ENCODE data around the gene PPP2R5E. TPM values are rescaled to one million over a fixed set of nuclear protein-coding genes. Genes with fewer than 3 reads are reported as not detected.

Gene PPP2R5E
- total and polyA plus RNA-seq, 4 donors, result 6.0 to 13.1 (median 8.4) TPM

DNA sequence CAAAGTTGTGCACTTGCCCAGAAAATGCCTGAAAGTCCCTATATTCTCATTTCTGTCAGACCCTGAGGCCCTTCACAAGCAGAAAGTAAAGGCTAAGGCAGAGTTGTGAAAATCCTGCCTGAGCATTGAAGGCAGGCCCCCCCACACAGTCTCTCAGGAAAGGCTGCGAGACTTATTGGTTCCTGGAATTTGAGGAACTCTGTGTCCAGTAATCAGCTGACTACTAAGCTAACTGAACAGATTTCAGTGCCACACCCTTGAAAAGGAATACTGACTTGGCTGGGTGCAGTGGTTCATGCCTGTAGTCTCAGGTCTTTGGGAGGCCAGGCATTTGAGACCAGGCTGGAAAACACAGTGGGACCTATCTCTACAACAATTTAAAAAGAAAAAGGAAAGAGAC, 21.1 kb upstream of the PPP2R5E start:
- no peak overlapping the region for H3K27ac ChIP-seq (ENCODE audit: low read depth in 1 of 2, low read length in 2 of 2)
- H3K9me3 ChIP-seq (ENCODE audit: control insufficient read depth in 4 of 4, low read length in 3 of 4), result no peaks in the 10 kb centered on the region
- no peaks in the 10 kb centered on the region for H3K27me3 ChIP-seq (ENCODE audit: control insufficient read depth in 4 of 4, insufficient read depth in 4 of 4, low read length in 3 of 4)
- TF ChIP-seq SP1 (IDR thresholded peaks at IDR 0.05) (no peak), FOXA1 (IDR thresholded peaks at IDR 0.05) (no peak), FOXA2 (IDR thresholded peaks at IDR 0.05) (no peak), EGR1 (IDR thresholded peaks at IDR 0.05; ENCODE audit: low read depth in 2 of 2) (no peak)
- TF ChIP-seq, protein P1, sequence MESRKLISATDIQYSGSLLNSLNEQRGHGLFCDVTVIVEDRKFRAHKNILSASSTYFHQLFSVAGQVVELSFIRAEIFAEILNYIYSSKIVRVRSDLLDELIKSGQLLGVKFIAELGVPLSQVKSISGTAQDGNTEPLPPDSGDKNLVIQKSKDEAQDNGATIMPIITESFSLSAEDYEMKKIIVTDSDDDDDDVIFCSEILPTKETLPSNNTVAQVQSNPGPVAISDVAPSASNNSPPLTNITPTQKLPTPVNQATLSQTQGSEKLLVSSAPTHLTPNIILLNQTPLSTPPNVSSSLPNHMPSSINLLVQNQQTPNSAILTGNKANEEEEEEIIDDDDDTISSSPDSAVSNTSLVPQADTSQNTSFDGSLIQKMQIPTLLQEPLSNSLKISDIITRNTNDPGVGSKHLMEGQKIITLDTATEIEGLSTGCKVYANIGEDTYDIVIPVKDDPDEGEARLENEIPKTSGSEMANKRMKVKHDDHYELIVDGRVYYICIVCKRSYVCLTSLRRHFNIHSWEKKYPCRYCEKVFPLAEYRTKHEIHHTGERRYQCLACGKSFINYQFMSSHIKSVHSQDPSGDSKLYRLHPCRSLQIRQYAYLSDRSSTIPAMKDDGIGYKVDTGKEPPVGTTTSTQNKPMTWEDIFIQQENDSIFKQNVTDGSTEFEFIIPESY (IDR thresholded peaks at IDR 0.05), result no peak
- H3K4me3 ChIP-seq (ENCODE audit: low read depth in 1 of 3, low read length in 3 of 3), result no peak overlapping the region
- no peak for DNase-seq (ENCODE audit: low spot score)
- no peaks in the 10 kb centered on the region for H3K4me1 ChIP-seq (ENCODE audit: control insufficient read depth in 4 of 4, insufficient read depth in 4 of 4, low read length in 3 of 4)
- H3K9ac ChIP-seq (ENCODE audit: low read depth in 1 of 2, low read length in 2 of 2), result no peak overlapping the region
- H3K36me3 ChIP-seq (ENCODE audit: control insufficient read depth in 4 of 4, insufficient read depth in 3 of 4, low read depth in 1 of 4, low read length in 3 of 4), result no peaks in the 10 kb centered on the region
- WGBS, result 54% methylated on average over 1 of the region's 1 CpG

GRCh38 chr14:63563370-63564026, 20.3 kb upstream of the PPP2R5E start:
- no peaks in the 10 kb centered on the region for H3K36me3 ChIP-seq (ENCODE audit: control insufficient read depth in 4 of 4, insufficient read depth in 3 of 4, low read depth in 1 of 4, low read length in 3 of 4)
- H3K9me3 ChIP-seq (ENCODE audit: control insufficient read depth in 4 of 4, low read length in 3 of 4), result no peaks in the 10 kb centered on the region
- TF ChIP-seq, protein P2, sequence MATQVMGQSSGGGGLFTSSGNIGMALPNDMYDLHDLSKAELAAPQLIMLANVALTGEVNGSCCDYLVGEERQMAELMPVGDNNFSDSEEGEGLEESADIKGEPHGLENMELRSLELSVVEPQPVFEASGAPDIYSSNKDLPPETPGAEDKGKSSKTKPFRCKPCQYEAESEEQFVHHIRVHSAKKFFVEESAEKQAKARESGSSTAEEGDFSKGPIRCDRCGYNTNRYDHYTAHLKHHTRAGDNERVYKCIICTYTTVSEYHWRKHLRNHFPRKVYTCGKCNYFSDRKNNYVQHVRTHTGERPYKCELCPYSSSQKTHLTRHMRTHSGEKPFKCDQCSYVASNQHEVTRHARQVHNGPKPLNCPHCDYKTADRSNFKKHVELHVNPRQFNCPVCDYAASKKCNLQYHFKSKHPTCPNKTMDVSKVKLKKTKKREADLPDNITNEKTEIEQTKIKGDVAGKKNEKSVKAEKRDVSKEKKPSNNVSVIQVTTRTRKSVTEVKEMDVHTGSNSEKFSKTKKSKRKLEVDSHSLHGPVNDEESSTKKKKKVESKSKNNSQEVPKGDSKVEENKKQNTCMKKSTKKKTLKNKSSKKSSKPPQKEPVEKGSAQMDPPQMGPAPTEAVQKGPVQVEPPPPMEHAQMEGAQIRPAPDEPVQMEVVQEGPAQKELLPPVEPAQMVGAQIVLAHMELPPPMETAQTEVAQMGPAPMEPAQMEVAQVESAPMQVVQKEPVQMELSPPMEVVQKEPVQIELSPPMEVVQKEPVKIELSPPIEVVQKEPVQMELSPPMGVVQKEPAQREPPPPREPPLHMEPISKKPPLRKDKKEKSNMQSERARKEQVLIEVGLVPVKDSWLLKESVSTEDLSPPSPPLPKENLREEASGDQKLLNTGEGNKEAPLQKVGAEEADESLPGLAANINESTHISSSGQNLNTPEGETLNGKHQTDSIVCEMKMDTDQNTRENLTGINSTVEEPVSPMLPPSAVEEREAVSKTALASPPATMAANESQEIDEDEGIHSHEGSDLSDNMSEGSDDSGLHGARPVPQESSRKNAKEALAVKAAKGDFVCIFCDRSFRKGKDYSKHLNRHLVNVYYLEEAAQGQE (IDR thresholded peaks at IDR 0.05), result no peak
- TF ChIP-seq NR2F2 (IDR thresholded peaks at IDR 0.05), result no peak
- no peak for TF ChIP-seq HNF4G (IDR thresholded peaks at IDR 0.05)
- TF ChIP-seq RXRA (IDR thresholded peaks at IDR 0.05), result no peak
- no peak overlapping the region for H3K27ac ChIP-seq (ENCODE audit: low read depth in 1 of 2, low read length in 2 of 2)
- no peaks in the 10 kb centered on the region for H3K4me1 ChIP-seq (ENCODE audit: control insufficient read depth in 4 of 4, insufficient read depth in 4 of 4, low read length in 3 of 4)
- H3K4me3 ChIP-seq (ENCODE audit: low read depth in 1 of 3, low read length in 3 of 3), result no peak overlapping the region
- H3K27me3 ChIP-seq (ENCODE audit: control insufficient read depth in 4 of 4, insufficient read depth in 4 of 4, low read length in 3 of 4), result no peaks in the 10 kb centered on the region
- 81% methylated on average over 7 of the region's 7 CpGs for WGBS
- no peak overlapping the region for H3K9ac ChIP-seq (ENCODE audit: low read depth in 1 of 2, low read length in 2 of 2)
- no peak for DNase-seq (ENCODE audit: low spot score)

- Histone ChIP-seq H3K9ac (ENCODE audit: low read depth in 1 of 2, low read length in 2 of 2) (no peak overlapping the region), H3K4me1 (ENCODE audit: control insufficient read depth in 4 of 4, insufficient read depth in 4 of 4, low read length in 3 of 4) (no peaks in the 10 kb centered on the region), H3K9me3 (ENCODE audit: control insufficient read depth in 4 of 4, low read length in 3 of 4) (no peaks in the 10 kb centered on the region), H3K36me3 (ENCODE audit: control insufficient read depth in 4 of 4, insufficient read depth in 3 of 4, low read depth in 1 of 4, low read length in 3 of 4) (no peaks in the 10 kb centered on the region), H3K27ac (ENCODE audit: low read depth in 1 of 2, low read length in 2 of 2) (no peak overlapping the region), H3K27me3 (ENCODE audit: control insufficient read depth in 4 of 4, insufficient read depth in 4 of 4, low read length in 3 of 4) (no peaks in the 10 kb centered on the region), H3K4me3 (ENCODE audit: low read depth in 1 of 3, low read length in 3 of 3) (no peak overlapping the region)
- 83% methylated on average over 3 of the region's 3 CpGs for WGBS
- no peak for TF ChIP-seq RAD21 (IDR thresholded peaks at IDR 0.05)
- TF ChIP-seq ATF3 (IDR thresholded peaks at IDR 0.05), result no peak
- no peak for TF ChIP-seq SP1 (IDR thresholded peaks at IDR 0.05)
- no peak for TF ChIP-seq EGR1 (IDR thresholded peaks at IDR 0.05; ENCODE audit: low read depth in 2 of 2)
- no peak for TF ChIP-seq JUND (IDR thresholded peaks at IDR 0.05)
- TF ChIP-seq NR2F2 (IDR thresholded peaks at IDR 0.05), result no peak
- TF ChIP-seq YY1 (IDR thresholded peaks at IDR 0.05), result no peak
- TF ChIP-seq, protein P3, sequence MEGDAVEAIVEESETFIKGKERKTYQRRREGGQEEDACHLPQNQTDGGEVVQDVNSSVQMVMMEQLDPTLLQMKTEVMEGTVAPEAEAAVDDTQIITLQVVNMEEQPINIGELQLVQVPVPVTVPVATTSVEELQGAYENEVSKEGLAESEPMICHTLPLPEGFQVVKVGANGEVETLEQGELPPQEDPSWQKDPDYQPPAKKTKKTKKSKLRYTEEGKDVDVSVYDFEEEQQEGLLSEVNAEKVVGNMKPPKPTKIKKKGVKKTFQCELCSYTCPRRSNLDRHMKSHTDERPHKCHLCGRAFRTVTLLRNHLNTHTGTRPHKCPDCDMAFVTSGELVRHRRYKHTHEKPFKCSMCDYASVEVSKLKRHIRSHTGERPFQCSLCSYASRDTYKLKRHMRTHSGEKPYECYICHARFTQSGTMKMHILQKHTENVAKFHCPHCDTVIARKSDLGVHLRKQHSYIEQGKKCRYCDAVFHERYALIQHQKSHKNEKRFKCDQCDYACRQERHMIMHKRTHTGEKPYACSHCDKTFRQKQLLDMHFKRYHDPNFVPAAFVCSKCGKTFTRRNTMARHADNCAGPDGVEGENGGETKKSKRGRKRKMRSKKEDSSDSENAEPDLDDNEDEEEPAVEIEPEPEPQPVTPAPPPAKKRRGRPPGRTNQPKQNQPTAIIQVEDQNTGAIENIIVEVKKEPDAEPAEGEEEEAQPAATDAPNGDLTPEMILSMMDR (IDR thresholded peaks at IDR 0.05; ENCODE audit: low read depth, low read length, missing input control), result no peak
- TF ChIP-seq, protein P2 (IDR thresholded peaks at IDR 0.05), result no peak
- no peak for TF ChIP-seq GABPA (IDR thresholded peaks at IDR 0.05 in 1 of 2, conservative IDR thresholded peaks at IDR 0.05 in 1 of 2)
- no peak for DNase-seq (ENCODE audit: low spot score)
These were observed 19.2 kb upstream of the PPP2R5E start for GRCh38 chr14:63562405-63562804.

All from liver (tissue), 9 donors.